Superior temporal gyrus (tissue), 1 donor: Measurements from ENCODE around the gene FCF1.

ENCODE experiments used
- DNase-seq: peaks from one replicate; pipeline ENCODE4 v3.0.0-alpha.2; 2016; ENCODE audit errors: extremely low spot score

The FCF1 gene

GRCh38 chr14:74712499-74713394 is at the start of gene FCF1, which contains the start of gene AREL1:
Gene FCF1, plus strand, starts transcription at chr14:74713144. Its CDS starts 54 bp downstream, at chr14:74713198.
Gene AREL1, minus strand, starts transcription at chr14:74713080. Its CDS starts 27,465 bp downstream, at chr14:74685615.
- DNase-seq, result peak; percentile 99

- no peak for DNase-seq
Observed at GRCh38 chr14:74663884-74664283, 49.1 kb upstream of the FCF1 start.

DNA sequence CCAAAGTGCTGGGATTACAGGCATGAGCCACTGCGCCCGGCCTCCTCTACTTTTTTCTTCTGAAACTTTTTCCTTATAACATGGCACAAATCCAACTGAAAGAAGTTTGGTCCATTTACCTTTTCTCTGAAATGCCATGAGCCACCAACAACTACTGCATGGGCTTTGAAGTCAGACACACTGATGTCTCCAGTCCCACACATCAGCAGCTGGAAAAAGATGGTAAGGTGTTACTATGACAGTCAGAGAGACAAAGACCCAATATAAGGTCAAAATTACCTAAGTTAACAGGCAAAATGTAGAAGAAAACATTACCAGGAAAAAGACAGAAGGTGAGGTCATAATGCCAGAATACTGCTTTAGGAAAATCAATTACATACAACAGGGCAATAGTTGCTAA is 48.2 kb upstream of the FCF1 start:
- no peak for DNase-seq

DNA sequence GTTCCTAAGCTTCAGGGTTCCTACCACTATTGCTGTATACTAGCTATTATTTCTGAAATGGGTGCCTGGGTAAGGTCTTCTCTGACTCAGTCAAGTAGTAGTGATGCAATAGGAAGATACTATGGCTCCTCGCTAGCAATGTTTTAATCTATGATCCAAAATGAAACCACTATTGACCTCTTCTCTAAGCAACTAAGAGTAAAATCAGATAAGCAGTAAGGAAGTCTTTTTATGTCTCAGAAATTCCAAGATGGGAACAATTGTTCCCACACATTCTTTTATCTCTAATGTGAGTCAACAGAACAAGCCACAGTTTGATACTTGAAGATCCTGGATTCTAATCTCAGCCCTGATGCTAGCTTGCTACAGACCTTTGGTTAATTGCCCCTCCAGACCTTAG is 45.2 kb upstream of the FCF1 start:
- DNase-seq, result no peak

DNA sequence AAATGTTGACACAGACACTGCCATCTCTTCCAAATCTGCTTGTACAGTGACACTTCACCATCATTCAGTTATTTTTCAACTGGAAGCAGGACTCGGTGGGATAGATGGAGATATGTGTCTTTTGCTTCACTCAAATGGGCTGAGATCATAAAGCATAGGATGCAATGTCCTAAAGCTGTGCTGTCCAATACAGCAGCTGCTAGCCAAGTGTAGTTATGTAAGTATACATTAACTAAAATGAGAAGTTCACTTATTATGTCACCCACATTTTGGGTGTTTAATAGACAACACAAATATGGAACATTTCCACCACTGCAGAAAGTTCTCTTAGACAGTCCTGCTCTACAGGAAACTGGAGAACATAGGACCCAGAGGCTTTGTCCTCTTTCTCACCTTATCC is 43.7 kb upstream of the FCF1 start:
- no peak for DNase-seq

GRCh38 chr14:74669846-74670245 is 43.1 kb upstream of the FCF1 start:
- no peak for DNase-seq

GRCh38 chr14:74670726-74671411 is 42.1 kb upstream of the FCF1 start:
- DNase-seq, result no peak

GRCh38 chr14:74671789-74672188 is 41.2 kb upstream of the FCF1 start:
- no peak for DNase-seq

GRCh38 chr14:74673768-74674167 is 39.2 kb upstream of the FCF1 start:
- DNase-seq, result no peak

DNA sequence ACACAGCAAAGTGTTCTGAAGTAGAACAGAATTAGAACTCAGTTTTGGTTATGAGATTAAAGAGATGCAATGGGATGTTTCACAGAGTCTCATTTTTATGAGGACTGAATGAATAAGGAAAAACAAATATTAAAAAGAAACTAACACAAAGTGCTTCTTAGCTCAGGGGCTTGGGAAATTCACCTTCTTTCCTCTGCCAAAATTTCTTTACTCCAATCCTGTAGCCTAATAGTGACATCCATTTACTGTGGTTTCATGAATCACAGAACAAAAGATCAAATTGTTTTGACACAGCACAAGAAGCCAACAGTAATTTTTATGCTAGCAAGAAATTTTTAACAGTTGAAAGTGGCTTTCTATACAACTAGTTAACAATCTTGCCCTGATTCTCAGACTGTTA is 37.7 kb upstream of the FCF1 start:
- DNase-seq, result no peak

GRCh38 chr14:74682169-74682952 is 30.6 kb upstream of the FCF1 start:
- DNase-seq, result peak; percentile 78

DNA sequence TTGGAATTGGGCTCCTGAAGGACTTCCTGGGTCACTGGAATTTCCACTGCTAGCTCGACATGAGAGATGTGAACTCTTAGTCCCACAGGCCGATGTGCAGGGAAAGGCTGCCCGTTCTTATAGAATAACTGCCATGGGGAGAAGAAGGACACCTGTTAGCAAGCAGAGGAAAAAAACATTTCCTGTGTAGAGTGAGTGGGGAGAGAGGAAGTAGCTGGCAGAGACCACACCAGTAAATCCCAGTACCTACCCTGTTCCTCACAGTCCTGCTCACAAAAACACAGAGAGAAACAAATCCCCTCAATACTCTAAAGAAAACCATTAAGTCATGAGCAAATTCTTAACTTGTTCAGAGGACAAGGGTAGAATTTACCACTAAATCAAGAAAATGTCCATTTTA is 29.5 kb upstream of the FCF1 start:
- DNase-seq, result no peak

- DNase-seq, result no peak
Observed at GRCh38 chr14:74684434-74684833, 28.5 kb upstream of the FCF1 start.

- DNase-seq, result no peak
Observed at GRCh38 chr14:74685056-74685455, 27.9 kb upstream of the FCF1 start.

DNA sequence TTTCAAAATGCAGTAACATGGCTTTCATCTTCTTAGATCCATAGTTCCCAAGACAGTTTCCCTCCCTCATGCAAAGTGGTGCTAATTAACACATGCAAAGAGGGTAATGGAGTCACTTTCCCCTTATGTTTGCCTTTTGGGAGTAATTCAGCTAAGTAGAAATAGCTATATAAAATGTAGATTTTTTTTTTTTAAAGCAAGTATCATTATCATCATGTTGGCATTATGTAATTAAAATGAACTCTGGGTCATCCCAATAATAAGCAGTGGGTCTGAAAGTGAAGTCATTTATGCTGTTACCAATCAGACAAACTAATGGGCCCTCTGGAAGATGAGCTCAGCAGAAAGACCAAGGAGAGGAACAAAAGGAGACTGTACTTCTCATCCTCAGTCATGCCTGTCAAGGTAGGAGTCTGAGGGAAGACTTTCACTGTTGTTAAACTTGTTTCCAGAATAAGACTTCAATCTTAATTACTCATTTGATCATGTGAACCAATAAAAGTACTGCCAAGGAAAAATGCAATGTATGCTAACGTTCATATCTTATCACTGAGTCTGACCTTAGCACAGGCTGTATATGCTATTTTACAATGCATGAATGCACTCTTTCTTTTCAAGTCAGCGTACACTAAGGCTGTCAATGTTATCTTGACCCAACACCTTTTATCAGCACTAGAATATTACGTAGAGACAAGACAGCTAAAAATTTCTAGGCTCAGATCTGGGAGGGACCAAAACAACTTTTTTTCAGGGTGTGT is 26.8 kb upstream of the FCF1 start:
- DNase-seq, result no peak

- no peak for DNase-seq
Observed at GRCh38 chr14:74691456-74691855, 21.5 kb upstream of the FCF1 start.

DNA sequence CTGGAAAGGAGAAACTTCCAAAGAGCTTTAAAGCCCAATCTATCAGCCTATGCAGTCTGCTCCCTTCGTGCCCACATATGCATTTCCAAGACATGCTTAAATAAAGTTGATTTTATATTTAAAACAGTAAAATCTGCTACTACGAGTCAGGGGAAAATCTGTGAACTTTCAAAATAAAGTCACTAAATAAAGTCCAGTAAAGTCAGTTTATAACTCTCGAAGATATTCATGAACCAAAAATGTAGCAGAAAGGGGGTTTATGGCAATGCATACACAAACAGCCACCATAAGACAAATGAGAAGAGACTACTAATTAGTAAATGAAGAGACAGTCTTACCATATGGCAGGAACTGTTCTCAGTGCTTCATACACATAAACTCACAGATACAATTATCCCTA is 19.8 kb upstream of the FCF1 start:
- no peak for DNase-seq

GRCh38 chr14:74695406-74695805 is 17.5 kb upstream of the FCF1 start:
- no peak for DNase-seq

GRCh38 chr14:74697011-74697410 is 15.9 kb upstream of the FCF1 start:
- DNase-seq, result no peak

- DNase-seq, result no peak
Observed at GRCh38 chr14:74697543-74697942, 15.4 kb upstream of the FCF1 start.

DNA sequence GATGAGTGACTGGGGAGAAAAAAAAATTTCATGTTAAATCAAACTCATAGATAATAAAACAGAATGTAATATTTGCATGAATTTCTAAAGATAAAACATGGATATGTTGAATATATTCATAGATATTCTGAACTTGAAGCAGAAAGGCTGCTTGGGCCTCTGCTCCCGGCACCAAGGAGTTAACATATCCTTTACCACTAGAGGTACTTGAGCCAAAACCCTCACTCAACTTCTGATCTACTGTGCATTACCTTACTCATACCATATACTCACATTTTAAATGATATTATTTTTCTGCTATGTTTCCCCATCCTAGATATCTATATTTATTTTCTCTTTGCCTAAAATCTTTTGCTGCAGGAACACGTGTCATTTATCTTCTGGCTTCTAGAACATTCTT is 15.0 kb upstream of the FCF1 start:
- DNase-seq, result no peak

- no peak for DNase-seq
Observed at GRCh38 chr14:74698465-74698864, 14.5 kb upstream of the FCF1 start.
